ENCODE results near the gene RIMS3. TPM values are rescaled to one million over a fixed set of nuclear protein-coding genes. Genes with fewer than 3 reads are reported as not detected.
A peak's percentile ranks its signal among the peaks of the same experiment; 100 is the strongest.

The RIMS3 gene
- 14.6 TPM for polyA plus RNA-seq (2013, experiment 1 of 2)
- 14.4 TPM for polyA plus RNA-seq (2013, experiment 2 of 2)

GRCh38 chr1:40665335-40666171 lies at the start of gene RIMS3:
Gene RIMS3, minus strand, starts transcription at chr1:40665682. Its CDS starts 23,757 bp downstream, at chr1:40641925.
- Histone ChIP-seq H4K91ac (ENCODE audit: low read depth, low read length, poor library complexity) (no peak within 1 kb of the TSS), H2AFZ (ENCODE audit: low read length) (peak within 1 kb of the TSS; percentile 98), H3K4me3 (ENCODE audit: low read length in 2 of 2) (peak within 1 kb of the TSS; percentile 63 to 84), H2BK15ac (ENCODE audit: low read length) (peak within 1 kb of the TSS; percentile 32), H4K8ac (ENCODE audit: low read depth, low read length) (no peak within 1 kb of the TSS), H3K36me3 (replicated peaks in 1 of 2; ENCODE audit: control insufficient read depth in 2 of 2, insufficient read depth in 2 of 2, low read length in 2 of 2) (no peaks in the 10 kb centered on the region), H2BK12ac (ENCODE audit: low read length) (no peak within 1 kb of the TSS), H3K4me1 (ENCODE audit: control insufficient read depth in 2 of 2, insufficient read depth in 1 of 2, low read depth in 1 of 2, low read length in 2 of 2) (peaks cover 11 to 14% of the 10 kb centered on the region in 2 donors), H3K27ac (replicated peaks; ENCODE audit: low read length) (no peak within 1 kb of the TSS), H3K4ac (ENCODE audit: low read length) (no peak within 1 kb of the TSS), H3K9ac (ENCODE audit: low read depth, low read length, poor library complexity) (peak within 1 kb of the TSS; percentile 92), H2BK5ac (ENCODE audit: low read length) (no peak within 1 kb of the TSS), H3K27me3 (ENCODE audit: control insufficient read depth in 3 of 3, insufficient read depth in 3 of 3, low read depth in 1 of 3, low read length in 3 of 3) (peaks cover 0 to 2% (median 0%) of the 10 kb centered on the region in 3 experiments), H3K14ac (ENCODE audit: low read length) (no peak within 1 kb of the TSS), H3K4me2 (ENCODE audit: insufficient read depth, low read length, poor library complexity, severe bottlenecking) (peak within 1 kb of the TSS; percentile 85), H3K79me1 (ENCODE audit: low read depth, low read length) (no peaks in the 10 kb centered on the region), H2AK5ac (ENCODE audit: low read depth, low read length) (no peak within 1 kb of the TSS), H3K23ac (ENCODE audit: low read depth, low read length, poor library complexity) (peak within 1 kb of the TSS; percentile 11), H2BK120ac (ENCODE audit: low read depth, low read length) (no peak within 1 kb of the TSS), H3K18ac (ENCODE audit: low read length) (peak within 1 kb of the TSS; percentile 83), H3K9me3 (replicated peaks in 1 of 2; ENCODE audit: control insufficient read depth in 2 of 2, insufficient read depth in 1 of 2, low read depth in 1 of 2, low read length in 2 of 2) (no peaks in the 10 kb centered on the region)
- peak; percentile 84 for DNase-seq (ENCODE audit: low spot score)
- no CpG with 5 or more reads among the region's 59 CpGs for WGBS, 2 donors (ENCODE audit: extremely low coverage in 2 of 2, insufficient read length in 2 of 2, insufficient replicate concordance in 1 of 2)

- no peak overlapping the region for H3K4me2 ChIP-seq (ENCODE audit: insufficient read depth, low read length, poor library complexity, severe bottlenecking)
- no peak overlapping the region for H4K8ac ChIP-seq (ENCODE audit: low read depth, low read length)
- H2BK5ac ChIP-seq (ENCODE audit: low read length): no peak overlapping the region
- no peaks in the 10 kb centered on the region for H3K79me1 ChIP-seq (ENCODE audit: low read depth, low read length)
- no peaks in the 10 kb centered on the region for H3K27me3 ChIP-seq (ENCODE audit: control insufficient read depth in 3 of 3, insufficient read depth in 3 of 3, low read depth in 1 of 3, low read length in 3 of 3)
- no peak overlapping the region for H3K9ac ChIP-seq (ENCODE audit: low read depth, low read length, poor library complexity)
- H3K4ac ChIP-seq (ENCODE audit: low read length): no peak overlapping the region
- no peak overlapping the region for H3K14ac ChIP-seq (ENCODE audit: low read length)
- no peak for DNase-seq (ENCODE audit: low spot score)
- no peak overlapping the region for H3K23ac ChIP-seq (ENCODE audit: low read depth, low read length, poor library complexity)
- H4K91ac ChIP-seq (ENCODE audit: low read depth, low read length, poor library complexity): no peak overlapping the region
- H3K27ac ChIP-seq (replicated peaks; ENCODE audit: low read length): no peak overlapping the region
- peaks cover 0 to 45% of the 10 kb centered on the region in 2 donors for H3K36me3 ChIP-seq (replicated peaks in 1 of 2; ENCODE audit: control insufficient read depth in 2 of 2, insufficient read depth in 2 of 2, low read length in 2 of 2)
- H2BK120ac ChIP-seq (ENCODE audit: low read depth, low read length): no peak overlapping the region
- H3K4me3 ChIP-seq (ENCODE audit: low read length in 2 of 2): no peak overlapping the region
- H2BK15ac ChIP-seq (ENCODE audit: low read length): no peak overlapping the region
- no peak overlapping the region for H2AFZ ChIP-seq (ENCODE audit: low read length)
- no peaks in the 10 kb centered on the region for H3K9me3 ChIP-seq (replicated peaks in 1 of 2; ENCODE audit: control insufficient read depth in 2 of 2, insufficient read depth in 1 of 2, low read depth in 1 of 2, low read length in 2 of 2)
- no peak overlapping the region for H3K18ac ChIP-seq (ENCODE audit: low read length)
- no peak overlapping the region for H2AK5ac ChIP-seq (ENCODE audit: low read depth, low read length)
- peaks cover 4 to 9% of the 10 kb centered on the region in 2 donors for H3K4me1 ChIP-seq (ENCODE audit: control insufficient read depth in 2 of 2, insufficient read depth in 1 of 2, low read depth in 1 of 2, low read length in 2 of 2)
- H2BK12ac ChIP-seq (ENCODE audit: low read length): no peak overlapping the region
Measured at GRCh38 chr1:40712997-40713396, 47.5 kb upstream of the RIMS3 start.

- Histone ChIP-seq H3K14ac (ENCODE audit: low read length) (no peak overlapping the region), H3K4me3 (ENCODE audit: low read length in 2 of 2) (no peak overlapping the region), H2BK5ac (ENCODE audit: low read length) (no peak overlapping the region), H3K23ac (ENCODE audit: low read depth, low read length, poor library complexity) (no peak overlapping the region), H3K36me3 (replicated peaks in 1 of 2; ENCODE audit: control insufficient read depth in 2 of 2, insufficient read depth in 2 of 2, low read length in 2 of 2) (peaks cover 0 to 45% of the 10 kb centered on the region in 2 donors), H2AK5ac (ENCODE audit: low read depth, low read length) (no peak overlapping the region), H3K4me2 (ENCODE audit: insufficient read depth, low read length, poor library complexity, severe bottlenecking) (no peak overlapping the region), H3K27me3 (ENCODE audit: control insufficient read depth in 3 of 3, insufficient read depth in 3 of 3, low read depth in 1 of 3, low read length in 3 of 3) (no peaks in the 10 kb centered on the region), H3K9me3 (replicated peaks in 1 of 2; ENCODE audit: control insufficient read depth in 2 of 2, insufficient read depth in 1 of 2, low read depth in 1 of 2, low read length in 2 of 2) (no peaks in the 10 kb centered on the region), H3K4ac (ENCODE audit: low read length) (no peak overlapping the region), H3K27ac (replicated peaks; ENCODE audit: low read length) (no peak overlapping the region), H4K8ac (ENCODE audit: low read depth, low read length) (no peak overlapping the region), H4K91ac (ENCODE audit: low read depth, low read length, poor library complexity) (no peak overlapping the region), H3K79me1 (ENCODE audit: low read depth, low read length) (no peaks in the 10 kb centered on the region), H3K9ac (ENCODE audit: low read depth, low read length, poor library complexity) (no peak overlapping the region), H3K18ac (ENCODE audit: low read length) (no peak overlapping the region), H2AFZ (ENCODE audit: low read length) (no peak overlapping the region), H3K4me1 (ENCODE audit: control insufficient read depth in 2 of 2, insufficient read depth in 1 of 2, low read depth in 1 of 2, low read length in 2 of 2) (peaks cover 4 to 12% of the 10 kb centered on the region in 2 donors), H2BK15ac (ENCODE audit: low read length) (no peak overlapping the region), H2BK120ac (ENCODE audit: low read depth, low read length) (no peak overlapping the region), H2BK12ac (ENCODE audit: low read length) (no peak overlapping the region)
- no CpG with 5 or more reads among the region's 5 CpGs for WGBS, 2 donors (ENCODE audit: extremely low coverage in 2 of 2, insufficient read length in 2 of 2, insufficient replicate concordance in 1 of 2)
- DNase-seq (ENCODE audit: low spot score): no peak
Measured at GRCh38 chr1:40712405-40712944, 47.0 kb upstream of the RIMS3 start.

Data from neuronal stem cell (in vitro differentiated cells).